ENCODE results near the gene PLS3. TPM values are rescaled to one million over a fixed set of nuclear protein-coding genes. Genes with fewer than 3 reads are reported as not detected.
"Not testable (repeated sequence)": the region's sequence is repeated elsewhere in the genome, so short reads cannot be mapped to it uniquely, and the experiment has no call there.

The PLS3 gene, protein sequence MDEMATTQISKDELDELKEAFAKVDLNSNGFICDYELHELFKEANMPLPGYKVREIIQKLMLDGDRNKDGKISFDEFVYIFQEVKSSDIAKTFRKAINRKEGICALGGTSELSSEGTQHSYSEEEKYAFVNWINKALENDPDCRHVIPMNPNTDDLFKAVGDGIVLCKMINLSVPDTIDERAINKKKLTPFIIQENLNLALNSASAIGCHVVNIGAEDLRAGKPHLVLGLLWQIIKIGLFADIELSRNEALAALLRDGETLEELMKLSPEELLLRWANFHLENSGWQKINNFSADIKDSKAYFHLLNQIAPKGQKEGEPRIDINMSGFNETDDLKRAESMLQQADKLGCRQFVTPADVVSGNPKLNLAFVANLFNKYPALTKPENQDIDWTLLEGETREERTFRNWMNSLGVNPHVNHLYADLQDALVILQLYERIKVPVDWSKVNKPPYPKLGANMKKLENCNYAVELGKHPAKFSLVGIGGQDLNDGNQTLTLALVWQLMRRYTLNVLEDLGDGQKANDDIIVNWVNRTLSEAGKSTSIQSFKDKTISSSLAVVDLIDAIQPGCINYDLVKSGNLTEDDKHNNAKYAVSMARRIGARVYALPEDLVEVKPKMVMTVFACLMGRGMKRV
- polyA plus RNA-seq = 10 to 100 TPM; 20.9 to 66.2 (median 61.4) TPM

DNA sequence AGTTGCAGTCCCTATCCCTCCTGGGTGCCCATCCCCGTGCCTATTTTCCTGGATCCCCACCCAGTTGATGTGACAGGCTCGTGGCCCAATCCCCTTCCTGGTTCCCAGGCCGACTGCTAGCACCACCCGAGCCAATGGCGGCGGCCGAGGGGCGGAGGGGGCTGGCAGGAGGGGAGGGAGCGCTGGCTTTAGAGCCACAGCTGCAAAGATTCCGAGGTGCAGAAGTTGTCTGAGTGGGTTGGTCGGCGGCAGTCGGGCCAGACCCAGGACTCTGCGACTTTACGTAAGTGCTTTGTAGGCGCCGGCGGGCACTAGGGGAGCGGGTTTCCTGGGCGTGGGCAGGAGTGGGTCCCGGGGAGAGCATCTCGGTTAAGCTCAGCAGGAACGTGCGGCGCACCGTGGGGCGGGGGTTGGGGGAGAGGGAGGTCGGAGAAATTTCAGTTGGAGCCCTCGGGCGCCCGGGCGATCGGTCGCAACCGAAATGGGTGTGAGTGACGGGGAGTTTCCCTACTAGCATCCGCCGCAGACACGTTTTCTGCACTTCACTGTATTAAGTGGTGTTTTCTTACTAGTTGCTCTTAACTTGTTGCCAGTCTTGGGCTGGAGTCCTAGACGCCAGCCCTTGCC, at the start of gene PLS3:
Gene PLS3 (plus strand): TSS at position 197 of the 627 bp plus-strand sequence. CDS start 49,077 bp downstream, outside the sequence.
- 0 to 2% (median 1%) methylated on average over 17 to 40 of the region's 40 CpGs for WGBS, 3 donors
- H3K27ac ChIP-seq (ENCODE audit: low read depth, low read length) = no peak within 1 kb of the TSS

DNA sequence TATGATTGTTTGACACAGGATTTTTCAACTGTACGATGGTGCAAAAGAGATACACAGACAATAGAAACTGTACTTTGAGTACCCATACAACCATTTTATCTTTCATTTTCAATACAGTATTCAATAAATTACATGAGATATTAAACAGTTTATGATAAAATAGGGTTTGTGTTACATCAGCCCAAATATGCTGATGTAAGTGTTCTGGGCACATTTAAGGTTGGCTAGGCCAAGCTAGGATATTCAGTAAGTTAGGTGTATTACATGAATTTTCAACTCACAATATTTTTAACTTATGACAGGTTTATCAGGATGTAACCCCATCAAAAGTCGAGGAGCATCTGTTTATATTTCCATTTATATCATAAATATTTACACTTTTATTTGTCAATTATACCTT, 42.9 kb upstream of the PLS3 start:
- H3K27ac ChIP-seq (ENCODE audit: low read depth, low read length) = no peak overlapping the region
- 65 to 79% (median 78%) methylated on average over 2 of the region's 2 CpGs for WGBS, 3 donors

DNA sequence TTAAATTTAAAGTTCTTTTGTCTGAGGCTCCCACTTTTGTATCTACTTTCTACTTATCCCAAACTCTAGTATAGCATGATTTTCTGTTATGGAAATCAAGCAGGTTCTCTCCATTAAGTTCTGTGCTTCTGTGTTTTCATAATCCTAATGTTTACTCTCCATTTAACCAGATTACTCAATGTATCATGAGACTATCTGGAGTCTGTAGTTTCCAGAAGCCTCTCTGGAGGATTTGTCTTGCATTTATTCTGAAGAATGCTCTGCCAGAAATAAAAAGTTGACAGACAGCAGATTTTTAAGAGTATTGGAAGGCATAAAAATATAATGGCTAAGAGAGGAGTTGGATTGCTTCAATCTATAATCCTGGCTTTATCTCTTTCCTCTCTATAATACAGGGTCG, 39.2 kb upstream of the PLS3 start:
- WGBS, 3 donors = 19 to 48% (median 27%) methylated on average over 1 of the region's 1 CpG
- no peak overlapping the region for H3K27ac ChIP-seq (ENCODE audit: low read depth, low read length)

DNA sequence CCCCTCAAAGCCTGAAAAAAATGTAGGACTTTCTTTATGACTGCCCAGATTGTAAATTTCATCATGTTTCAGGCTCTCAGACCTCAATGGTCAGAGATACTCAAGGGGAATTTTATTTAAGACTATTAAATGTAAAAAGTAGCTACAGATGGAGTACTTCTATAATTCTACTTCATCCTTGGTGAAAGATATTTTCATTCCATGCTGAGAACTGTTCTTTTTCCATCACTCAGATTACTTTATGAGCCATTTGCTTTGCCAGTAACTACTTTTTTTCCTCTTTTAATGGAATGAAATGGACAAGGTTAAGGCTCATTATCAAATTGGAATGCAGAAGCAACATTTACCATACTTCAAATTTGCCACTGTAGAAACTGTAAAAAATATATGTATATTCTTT, 38.0 kb upstream of the PLS3 start:
- no peak overlapping the region for H3K27ac ChIP-seq (ENCODE audit: low read depth, low read length)

DNA sequence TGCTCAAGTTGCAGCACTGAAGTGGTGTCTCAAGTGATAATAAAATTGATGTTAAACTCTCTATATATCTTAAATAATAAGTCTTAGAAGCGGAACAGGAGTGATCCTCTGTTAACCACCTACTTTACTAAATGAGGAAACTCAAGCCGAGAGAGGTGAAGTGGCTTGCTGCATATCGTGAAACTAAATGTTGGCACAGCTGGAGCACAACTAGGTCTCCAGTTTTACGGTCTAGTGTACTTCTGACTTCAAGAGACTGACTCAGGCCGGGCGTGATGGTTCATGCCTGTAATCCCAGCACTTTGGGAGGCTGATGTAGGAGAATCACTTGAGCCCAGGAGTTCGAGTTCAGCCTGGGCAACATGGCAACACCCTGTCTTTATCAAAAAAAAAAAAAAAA, 35.5 kb upstream of the PLS3 start:
- WGBS, 3 donors = 84 to 98% (median 91%) methylated on average over 7 of the region's 7 CpGs
- no peak overlapping the region for H3K27ac ChIP-seq (ENCODE audit: low read depth, low read length)

DNA sequence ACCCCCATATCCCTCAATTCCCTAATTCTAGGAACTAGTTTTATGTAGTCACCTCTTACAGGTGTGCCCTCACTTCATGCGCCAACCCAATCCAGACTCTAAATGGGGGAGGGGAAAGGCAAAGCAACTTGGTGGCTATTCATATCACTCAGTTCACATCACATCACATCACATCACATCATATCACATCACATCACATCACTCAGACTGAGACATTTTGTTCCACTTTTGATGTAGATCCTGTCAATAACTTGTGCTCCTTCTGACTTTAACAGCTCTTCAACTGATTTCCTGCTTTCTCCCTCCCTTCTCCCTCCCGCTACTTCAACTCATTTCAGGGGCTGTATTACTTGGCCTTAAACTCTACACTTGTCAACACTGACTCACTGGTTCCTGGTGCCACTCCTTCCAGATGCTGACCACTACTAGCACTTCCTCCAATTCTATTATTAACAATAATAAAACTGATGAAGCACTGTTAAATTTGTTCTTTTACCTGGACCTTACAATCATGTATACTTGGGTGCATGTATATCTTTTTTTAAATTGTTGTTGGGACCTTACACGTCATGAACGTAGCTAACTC, 29.1 kb upstream of the PLS3 start:
- WGBS, 3 donors = 67 to 89% (median 82%) methylated on average over 4 of the region's 4 CpGs
- no peak overlapping the region for H3K27ac ChIP-seq (ENCODE audit: low read depth, low read length)

DNA sequence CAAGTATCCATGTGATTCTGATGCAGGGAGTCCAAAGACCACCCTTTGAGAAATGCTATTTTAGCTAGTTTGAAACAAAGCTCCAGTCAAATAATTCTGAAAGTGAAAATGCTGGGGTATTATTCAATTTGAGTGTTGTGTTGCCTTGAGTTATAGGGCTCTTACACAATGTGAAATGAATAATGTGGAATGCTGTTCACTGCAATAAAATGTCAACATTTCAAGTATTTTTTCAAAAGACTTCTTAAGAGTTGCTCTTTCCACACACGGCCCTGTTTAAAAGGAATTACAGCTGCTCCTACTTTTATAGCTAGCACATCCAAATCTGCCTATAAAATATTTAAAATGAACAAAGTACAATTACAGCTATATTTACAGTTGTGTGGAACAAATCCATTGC, 27.5 kb upstream of the PLS3 start:
- 52 to 60% (median 57%) methylated on average over 1 of the region's 1 CpG for WGBS, 3 donors
- no peak overlapping the region for H3K27ac ChIP-seq (ENCODE audit: low read depth, low read length)

DNA sequence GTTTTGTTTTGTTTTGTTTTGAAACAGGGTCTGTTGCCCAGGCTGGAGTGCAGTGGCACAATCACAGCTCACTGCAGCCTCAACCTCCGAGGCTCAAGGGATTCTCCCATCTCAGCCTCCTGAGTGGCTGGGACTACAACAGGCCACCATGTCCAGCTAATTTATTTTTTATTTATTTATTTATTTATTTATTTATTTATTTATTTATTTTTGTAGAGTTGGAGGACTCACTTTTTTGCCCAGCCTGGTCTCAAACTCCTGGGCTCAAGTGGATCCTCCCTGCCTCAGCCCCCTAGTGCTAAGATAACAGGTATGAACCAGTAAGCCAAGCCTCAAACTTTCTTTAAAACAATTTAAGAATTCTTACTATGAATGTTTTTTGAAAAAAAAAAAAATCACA, 26.6 kb upstream of the PLS3 start:
- 93 to 96% (median 96%) methylated on average over 1 of the region's 1 CpG for WGBS, 3 donors
- H3K27ac ChIP-seq (ENCODE audit: low read depth, low read length) = no peak overlapping the region

DNA sequence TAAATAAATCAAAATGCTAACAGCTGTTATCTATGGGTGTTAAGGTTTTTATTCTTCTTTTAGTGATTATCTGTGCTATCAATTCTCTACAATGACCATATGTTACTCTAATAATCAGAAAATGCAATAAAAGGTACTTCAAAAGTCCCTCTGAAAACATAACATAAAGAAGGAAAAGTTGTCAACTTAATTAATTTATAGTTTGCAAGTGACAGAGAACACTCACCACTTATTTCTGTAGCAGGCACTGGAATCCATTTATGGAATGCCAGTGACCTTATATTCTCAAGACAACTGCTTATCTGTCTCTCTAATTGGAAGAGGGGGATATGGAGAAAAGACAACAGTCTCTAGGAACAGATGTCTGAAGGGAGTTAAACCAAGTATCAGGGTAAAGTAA, 25.6 kb upstream of the PLS3 start:
- no peak overlapping the region for H3K27ac ChIP-seq (ENCODE audit: low read depth, low read length)

DNA sequence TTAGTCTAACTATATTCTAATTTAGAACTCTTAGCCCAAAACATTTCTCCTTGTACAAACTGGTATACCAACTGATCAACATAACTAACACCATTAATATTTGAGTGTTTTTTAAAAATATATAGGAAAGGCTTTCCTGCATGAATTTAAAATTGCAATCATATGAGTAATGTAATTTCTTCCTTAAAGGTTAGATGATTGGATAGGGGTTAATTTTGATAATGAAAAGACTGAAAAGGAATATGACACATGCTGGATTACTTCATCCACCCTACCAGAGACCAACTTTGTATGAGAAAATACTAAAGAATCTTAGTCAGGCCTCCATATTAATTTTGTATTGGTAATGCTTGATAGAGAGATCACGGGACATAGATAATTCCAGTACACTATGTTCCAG, 25.1 kb upstream of the PLS3 start:
- 77 to 95% (median 93%) methylated on average over 1 of the region's 1 CpG for WGBS, 3 donors

DNA sequence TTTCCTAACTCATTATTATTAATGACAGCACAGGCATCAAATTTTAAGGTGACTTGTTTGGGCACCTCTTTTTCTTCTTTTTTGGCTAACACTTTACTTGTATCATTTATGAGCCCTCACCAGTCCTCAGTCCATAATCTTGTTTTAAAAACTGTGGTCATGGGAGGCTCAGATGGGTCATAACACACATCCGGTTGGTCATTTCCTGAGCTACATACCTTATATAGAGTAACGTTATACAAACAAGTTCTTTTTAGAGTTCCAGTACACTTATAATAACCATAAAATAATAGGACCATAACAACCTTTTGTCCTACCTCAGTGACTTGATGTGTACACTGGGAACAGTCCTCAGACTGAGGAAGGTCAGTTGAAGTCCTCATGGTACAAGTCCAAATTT, 21.1 kb upstream of the PLS3 start:
- 74 to 77% (median 74%) methylated on average over 2 of the region's 2 CpGs for WGBS, 3 donors

More for the DNA sequence above, 25.1 kb upstream of the PLS3 start:
- no peak overlapping the region for H3K27ac ChIP-seq (ENCODE audit: low read depth, low read length)

DNA sequence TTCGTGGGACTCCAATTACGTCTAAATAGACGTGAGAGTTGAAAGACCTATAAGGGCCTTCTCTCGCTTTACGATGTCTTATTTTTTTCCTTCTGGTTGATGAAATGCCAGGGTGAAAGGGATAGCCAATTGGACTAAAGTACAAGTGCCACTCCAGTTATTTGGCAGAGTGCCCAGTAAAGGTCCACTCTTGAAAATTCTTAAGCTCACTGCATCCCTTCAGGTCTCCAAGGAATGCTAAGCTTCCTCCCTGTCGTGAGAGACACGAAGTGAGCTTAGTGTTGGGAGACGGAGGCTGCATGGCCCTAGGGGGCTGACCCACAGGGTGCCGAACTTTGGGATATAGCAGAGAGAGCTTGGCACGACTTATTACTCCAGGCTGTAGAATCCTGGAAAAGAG, 19.9 kb upstream of the PLS3 start:
- WGBS, 3 donors = 73 to 92% (median 77%) methylated on average over 10 of the region's 10 CpGs
- H3K27ac ChIP-seq (ENCODE audit: low read depth, low read length) = not testable (repeated sequence)

More for the DNA sequence above, 21.1 kb upstream of the PLS3 start:
- H3K27ac ChIP-seq (ENCODE audit: low read depth, low read length) = no peak overlapping the region

DNA sequence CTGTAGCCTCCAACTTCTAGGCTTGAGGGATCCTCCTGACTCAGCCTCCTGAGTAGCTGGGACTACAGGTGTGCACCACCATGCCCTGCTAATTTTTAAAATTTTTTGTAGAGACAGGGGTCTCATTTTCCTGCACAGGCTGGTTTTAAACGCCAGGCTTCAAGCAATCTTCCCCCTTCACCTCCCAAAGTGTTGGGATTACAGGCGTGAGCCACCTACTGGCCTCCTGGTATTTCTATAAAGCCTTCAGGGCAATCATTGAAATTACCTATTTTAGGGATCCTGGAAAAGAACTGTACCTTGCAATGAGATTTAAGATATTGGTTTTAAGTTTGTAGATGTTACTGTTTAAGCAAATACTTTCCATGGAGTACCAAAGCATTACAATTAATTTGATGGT, 13.5 kb upstream of the PLS3 start:
- H3K27ac ChIP-seq (ENCODE audit: low read depth, low read length) = no peak overlapping the region
- 46 to 77% (median 69%) methylated on average over 2 of the region's 2 CpGs for WGBS, 3 donors

DNA sequence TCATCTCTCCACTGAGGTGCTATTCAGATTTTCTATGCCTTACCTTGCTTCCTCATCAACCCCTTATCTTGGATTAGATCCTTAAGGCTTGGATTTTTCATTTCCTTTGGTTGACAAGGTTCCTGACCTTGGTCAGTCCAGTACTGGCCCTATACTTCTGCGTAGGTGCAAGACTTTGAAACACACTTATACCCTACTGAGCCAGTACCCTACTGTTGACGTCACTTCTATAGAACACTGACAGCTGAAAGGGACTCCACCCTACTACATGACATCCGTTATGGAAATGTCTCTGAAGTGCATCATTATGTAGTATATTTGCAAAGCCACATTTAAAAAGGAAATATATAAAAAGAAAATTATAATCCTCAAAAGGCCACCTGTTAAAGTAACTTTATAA, 12.0 kb upstream of the PLS3 start:
- H3K27ac ChIP-seq (ENCODE audit: low read depth, low read length) = no peak overlapping the region
- 48 to 77% (median 73%) methylated on average over 3 of the region's 3 CpGs for WGBS, 3 donors

DNA sequence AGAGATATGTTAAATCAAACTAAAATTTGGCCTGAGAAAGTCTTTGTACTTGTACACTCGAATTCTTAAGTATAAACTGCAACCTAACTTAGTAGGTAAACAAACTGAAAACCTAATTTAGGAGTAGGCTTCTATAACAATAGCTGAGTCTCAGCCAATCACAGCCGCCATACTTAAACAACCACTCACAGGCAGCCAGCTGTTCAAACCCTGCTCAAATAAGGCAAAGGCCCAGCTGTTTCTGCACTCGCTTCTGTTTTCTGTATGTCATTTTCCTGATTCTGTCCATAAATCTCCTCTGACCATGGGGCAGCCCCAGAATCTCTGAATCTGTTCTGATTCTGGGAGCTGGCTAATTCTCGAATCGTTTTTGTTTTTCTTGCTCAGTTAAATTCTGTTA, 7.8 kb upstream of the PLS3 start:
- WGBS, 3 donors = 66 to 86% (median 75%) methylated on average over 5 of the region's 5 CpGs

DNA sequence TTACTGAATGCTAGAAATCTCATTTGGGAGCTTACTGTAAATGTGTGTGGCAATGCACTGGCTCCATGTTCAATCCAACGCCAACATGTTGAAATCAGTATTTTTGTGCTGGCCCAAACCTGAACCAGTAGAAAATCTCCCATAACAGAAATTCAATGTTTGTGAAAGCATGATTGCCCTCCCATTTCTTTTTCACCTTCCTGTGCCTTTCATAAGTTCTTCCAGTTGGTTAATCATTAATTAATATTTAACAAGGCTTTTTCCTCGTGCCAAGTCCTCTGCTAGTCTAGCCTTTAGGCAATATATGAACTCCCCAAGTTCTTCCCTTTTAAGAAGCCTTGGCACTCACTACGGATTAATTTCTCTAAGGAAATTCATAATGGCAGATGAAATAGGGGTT, 1.3 kb upstream of the PLS3 start:
- whole genome bisulfite sequencing, 3 donors = 17 to 71% (median 53%) methylated on average over 3 of the region's 3 CpGs
- no peak overlapping the region for H3K27ac ChIP-seq (ENCODE audit: low read depth, low read length)

More for the DNA sequence above, 7.8 kb upstream of the PLS3 start:
- H3K27ac ChIP-seq (ENCODE audit: low read depth, low read length) = no peak overlapping the region

DNA sequence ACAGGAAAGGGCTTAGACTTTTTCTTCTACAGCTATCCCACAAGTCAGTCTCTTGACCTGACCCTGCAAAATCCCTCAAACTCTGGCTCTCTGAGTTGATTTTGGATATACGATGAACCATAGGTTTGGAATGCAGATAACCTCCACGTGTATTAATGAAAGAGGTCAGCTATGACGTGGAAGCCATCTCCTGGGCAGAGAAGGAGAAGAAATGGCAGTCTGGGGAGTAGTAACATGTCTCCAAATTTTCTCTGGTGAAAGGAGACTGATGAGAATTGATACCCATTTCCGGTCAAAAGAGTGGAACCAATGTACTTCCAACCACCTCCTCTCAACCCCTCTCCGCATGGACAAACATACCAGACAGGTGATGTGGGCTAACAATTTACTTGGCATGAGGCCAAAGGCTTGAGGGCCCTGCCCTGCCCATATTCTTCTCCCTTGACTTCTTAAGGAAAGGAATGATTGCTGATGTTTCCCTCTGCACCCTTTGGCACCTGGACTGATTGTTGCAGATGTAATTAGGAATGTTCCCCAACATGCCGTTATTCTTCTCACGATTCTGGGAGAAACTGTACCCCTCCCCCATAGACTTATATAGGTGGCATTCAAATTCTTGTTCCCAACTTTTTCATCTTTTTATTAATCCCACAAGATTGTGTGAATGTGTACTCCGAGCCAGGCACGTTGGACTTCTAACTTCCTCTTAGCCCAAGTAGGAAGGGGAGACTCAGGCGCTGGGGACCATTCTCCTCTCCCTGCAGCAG, 580 bp upstream of the PLS3 start:
- 25 to 47% (median 29%) methylated on average over 10 of the region's 10 CpGs for WGBS, 3 donors

DNA sequence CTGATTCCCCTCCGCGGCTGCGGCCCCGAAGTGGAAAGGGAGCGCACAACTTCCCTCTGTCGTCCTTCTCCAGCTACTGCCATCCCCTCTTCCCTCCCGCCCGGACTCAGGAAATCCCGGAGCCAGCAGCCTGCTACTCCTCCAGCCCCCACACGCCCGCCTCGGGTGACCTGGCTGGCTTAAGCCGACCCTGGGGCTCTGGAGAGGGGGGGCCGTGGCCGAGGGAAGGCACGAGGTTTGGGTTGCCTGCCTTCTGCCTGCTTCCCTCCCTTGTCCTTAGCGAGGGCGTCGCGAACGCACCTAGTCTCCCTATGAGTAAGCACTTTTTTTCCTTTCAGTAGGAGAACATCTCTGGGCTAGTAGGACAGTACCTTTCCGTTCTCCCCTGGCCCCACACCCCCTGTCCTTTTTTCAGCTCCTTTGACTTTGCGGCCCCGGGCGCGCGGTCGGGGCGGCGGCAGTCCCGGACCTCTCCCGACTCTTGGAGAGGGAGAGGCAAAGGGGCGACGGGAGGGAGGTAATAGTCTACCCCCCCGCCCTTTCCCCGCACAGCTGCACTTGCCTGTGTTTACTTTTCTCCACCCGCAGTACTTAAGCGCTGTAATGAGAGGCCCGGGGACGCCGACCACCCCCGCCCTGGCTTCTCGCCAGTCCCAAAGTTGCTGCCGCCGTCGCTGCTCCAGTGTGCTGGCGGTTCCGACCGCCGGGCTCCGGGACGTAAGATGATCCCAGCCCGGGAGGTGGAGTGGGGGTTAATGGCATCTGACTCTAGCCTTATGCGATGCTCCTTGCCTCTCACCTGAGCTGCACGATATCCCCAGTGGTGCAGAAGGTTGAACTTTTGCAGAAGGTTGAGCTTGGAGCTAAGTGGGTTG, 868 bp downstream of the PLS3 start:
- H3K27ac ChIP-seq (ENCODE audit: low read depth, low read length) = no peak overlapping the region
- WGBS, 3 donors = 0 to 3% (median 1%) methylated on average over 18 to 55 of the region's 55 CpGs

More for the DNA sequence above, 580 bp upstream of the PLS3 start:
- no peak overlapping the region for H3K27ac ChIP-seq (ENCODE audit: low read depth, low read length)

Measured in adipose tissue (tissue), 3 donors.